ENCODE data around the gene ZNF236. TPM values are rescaled to one million over a fixed set of nuclear protein-coding genes. Genes with fewer than 3 reads are reported as not detected.

The ZNF236 gene
- total and polyA plus RNA-seq, 2 donors (not counting 3 experiments of a cell fraction or from before 2014, with no cell fraction given), result 4.5 to 14.7 TPM

DNA sequence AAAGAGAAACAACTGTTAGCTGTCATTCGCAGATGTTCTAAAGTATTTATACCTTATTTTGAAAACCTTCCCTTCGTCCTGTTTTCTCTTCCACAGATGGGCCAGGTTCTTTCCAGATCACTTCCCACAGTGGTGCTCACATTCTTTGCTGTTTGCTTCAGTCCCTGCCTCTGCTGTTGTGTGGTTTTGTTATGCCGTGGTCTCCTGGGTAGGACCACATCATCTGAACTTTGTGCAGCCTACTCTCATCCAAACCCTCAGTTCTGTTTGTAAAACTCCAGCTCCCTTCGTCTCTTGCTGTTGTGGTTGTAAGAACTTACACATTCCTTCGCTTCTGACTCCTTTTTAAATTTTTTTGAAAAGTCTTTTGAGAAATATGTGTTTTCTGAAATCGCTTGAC lies 38.1 kb downstream of the ZNF236 start:
- H3K27ac ChIP-seq (ENCODE audit: insufficient read depth, low read depth, low read length), result no peak overlapping the region
- H3K4me3 ChIP-seq (replicated peaks in 1 of 3; ENCODE audit: insufficient read depth in 1 of 3, low read depth in 1 of 3, low read length in 3 of 3), result no peak overlapping the region
- no TSS peak for BruUV-seq (replicated peaks)
- H3K4me2 ChIP-seq (ENCODE audit: insufficient read depth, low read length), result no peak overlapping the region
- dilution Hi-C loops (cut with MboI; ENCODE audit: extremely low pct_ligation_motif_present, low sequenced_read_pairs) (no loop called here), intact Hi-C loops (cut with micrococcal nuclease) (loop anchor here (5.0 kb wide), 1 partner anchor 58 kb away; no protein-coding TSS in a partner anchor)
- H3K9ac ChIP-seq (replicated peaks; ENCODE audit: extremely low read depth, insufficient read depth, low read length), result no peak overlapping the region
- POLR2A ChIA-PET, result no interaction called here
- peaks cover 0 to 10% of the 10 kb centered on the region in 2 experiments for H3K36me3 ChIP-seq (ENCODE audit: control insufficient read depth in 2 of 2, extremely low read depth in 1 of 2, insufficient read depth in 2 of 2, low read length in 2 of 2)
- CTCF ChIA-PET, result interaction anchor here (1.3 kb wide), 2 partner anchors 12 to 351 kb away, joined by 3 read pairs; no protein-coding TSS in a partner anchor
- no peaks in the 10 kb centered on the region for H3K9me1 ChIP-seq (replicated peaks; ENCODE audit: control insufficient read depth, extremely low read depth, insufficient read depth, low read length)
- H4K20me1 ChIP-seq (replicated peaks; ENCODE audit: control insufficient read depth, extremely low read depth, insufficient read depth, low read length), result no peaks in the 10 kb centered on the region
- no peak for FAIRE-seq
- TF ChIP-seq CTCF (IDR thresholded peaks at IDR 0.05; ENCODE audit: extremely low read depth in 1 of 2, insufficient read depth in 1 of 2, low read depth in 1 of 2, low read length in 2 of 2) (no peak), JUN (IDR thresholded peaks at IDR 0.05; ENCODE audit: borderline replicate concordance, insufficient read depth, insufficient read length, low read depth) (no peak), FOS (IDR thresholded peaks at IDR 0.05; ENCODE audit: borderline replicate concordance, insufficient read depth, low read length) (no peak), GATA2 (IDR thresholded peaks at IDR 0.05; ENCODE audit: insufficient read depth, insufficient read length, low read depth, low read length) (no peak), POLR2AphosphoS5 (IDR thresholded peaks at IDR 0.05; ENCODE audit: insufficient read depth, low read depth, low read length) (no peak), MYC (IDR thresholded peaks at IDR 0.05; ENCODE audit: low read depth, low read length) (no peak), POLR2A (IDR thresholded peaks at IDR 0.05; ENCODE audit: low read depth, low read length) (no peak), EZH2 (IDR thresholded peaks at IDR 0.05; ENCODE audit: borderline replicate concordance, low read depth, low read length, severe bottlenecking) (no peak)
- TF ChIP-seq, protein P1, sequence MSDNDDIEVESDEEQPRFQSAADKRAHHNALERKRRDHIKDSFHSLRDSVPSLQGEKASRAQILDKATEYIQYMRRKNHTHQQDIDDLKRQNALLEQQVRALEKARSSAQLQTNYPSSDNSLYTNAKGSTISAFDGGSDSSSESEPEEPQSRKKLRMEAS (IDR thresholded peaks at IDR 0.05; ENCODE audit: insufficient read depth, insufficient read length), result no peak
- H3K27me3 ChIP-seq (ENCODE audit: control insufficient read depth in 2 of 2, insufficient read depth in 2 of 2, low read length in 2 of 2), result no peaks in the 10 kb centered on the region
- no peaks in the 10 kb centered on the region for H3K9me3 ChIP-seq (replicated peaks; ENCODE audit: control insufficient read depth, insufficient read depth, low read length)
- H3K4me1 ChIP-seq (ENCODE audit: control insufficient read depth, extremely low read depth, insufficient read depth, low read length), result no peaks in the 10 kb centered on the region
- H2AFZ ChIP-seq (ENCODE audit: low read depth, low read length), result no peak overlapping the region
- no peak for DNase-seq (ENCODE audit: low read depth, low spot score)
- no peaks in the 10 kb centered on the region for H3K79me2 ChIP-seq (ENCODE audit: control insufficient read depth, insufficient read depth, low read length)

All from endothelial cell of umbilical vein (primary cell).